H1 (cell line): ENCODE results near the gene LRRC42. TPM values are rescaled to one million over a fixed set of nuclear protein-coding genes. Genes with fewer than 3 reads are reported as not detected.

ENCODE experiments used
- CTCF ChIA-PET: fragments of 300-600 bp; sonication (Branson Sonifier 250); formaldehyde crosslinking; loops from one replicate; lab custom pipeline; 2021; ENCODE audit not compliant: partially characterized antibody; lab: Charles Lee
- POLR2A ChIA-PET: fragments of 300-600 bp; sonication (Branson Sonifier 250); formaldehyde crosslinking; loops from one replicate; lab custom pipeline; 2021; ENCODE audit warnings: inconsistent platforms; ENCODE audit not compliant: partially characterized antibody; lab: Charles Lee
- DNase-seq, 2 experiments: peaks; one replicate each; pipeline versions ENCODE4 v3.0.0 to v3.0.0-alpha.2; 2010 to 2022; ENCODE audit warnings: low spot score in 2 of 2, low read depth in 1 of 2, mixed read lengths in 1 of 2
- FAIRE-seq: peaks from 2 replicates; lab custom pipeline; 2011; peaks lifted over from hg19 to GRCh38; lab: Jason Lieb, UNC
- H2AFZ ChIP-seq: 2 replicates; pipeline ENCODE4 v1.8.1; 2012; ENCODE audit warnings: low read length, inconsistent platforms
- H2AK5ac ChIP-seq: 2 replicates; pipeline ENCODE4 v1.6.1; 2013; ENCODE audit warnings: low read depth, low read length
- H2BK120ac ChIP-seq: replicated peaks from 2 replicates; pipeline ENCODE3; 2013; ENCODE audit warnings: low read depth, low read length, inconsistent platforms
- H2BK12ac ChIP-seq: 2 replicates; pipeline ENCODE4 v1.6.1; 2013; ENCODE audit warnings: low read depth, low read length
- H2BK15ac ChIP-seq: 2 replicates; pipeline ENCODE4 v1.6.1; 2013; ENCODE audit warnings: low read length
- H2BK20ac ChIP-seq: 2 replicates; pipeline ENCODE4 v1.6.1; 2013; ENCODE audit warnings: low read length
- H2BK5ac ChIP-seq: 2 replicates; pipeline ENCODE4 v1.6.1; 2013; ENCODE audit warnings: low read depth, low read length
- H3K14ac ChIP-seq: 2 replicates; pipeline ENCODE4 v1.6.1; 2013; ENCODE audit warnings: inconsistent platforms; ENCODE audit not compliant: insufficient read length
- H3K18ac ChIP-seq: 2 replicates; pipeline ENCODE4 v1.6.1; 2013; ENCODE audit warnings: low read length; ENCODE audit errors: extremely low read depth
- H3K23ac ChIP-seq: 2 replicates; pipeline ENCODE4 v1.6.1; 2013; ENCODE audit warnings: inconsistent platforms; ENCODE audit not compliant: insufficient read length
- H3K23me2 ChIP-seq: 2 replicates; pipeline ENCODE4 v1.6.1; 2013; ENCODE audit warnings: low read depth, low read length
- H3K27ac ChIP-seq: 2 replicates; pipeline ENCODE4 v1.6.1; 2011; ENCODE audit warnings: low read depth, low read length, inconsistent platforms
- H3K27me3 ChIP-seq, 4 experiments: replicated peaks in 1 of 4; 1 replicate in 1 of 4; 2 replicates in 3 of 4; pipeline versions ENCODE4 v1.6.1 to v1.8.1; 2011 to 2013; ENCODE audit warnings: low read length in 3 of 4, mild to moderate bottlenecking in 3 of 4, inconsistent platforms in 2 of 4, mixed read lengths in 2 of 4, moderate library complexity in 1 of 4; ENCODE audit not compliant: control insufficient read depth in 3 of 4, insufficient read depth in 3 of 4; ENCODE audit errors: extremely low read depth in 1 of 4
- H3K36me3 ChIP-seq, 4 experiments: 2 replicates each; pipeline versions ENCODE4 v1.6.1 to v1.8.1; 2011 to 2013; ENCODE audit warnings: mild to moderate bottlenecking in 4 of 4, low read length in 3 of 4, moderate library complexity in 2 of 4, control low read depth in 1 of 4, inconsistent platforms in 1 of 4; ENCODE audit not compliant: insufficient read depth in 4 of 4, control insufficient read depth in 2 of 4
- H3K4ac ChIP-seq: replicated peaks from 2 replicates; pipeline ENCODE3; 2013; ENCODE audit warnings: low read length, low read depth, mixed read lengths, inconsistent platforms; ENCODE audit not compliant: insufficient read length
- H3K4me1 ChIP-seq, 4 experiments: replicated peaks in 1 of 4; 1 replicate in 1 of 4; 2 replicates in 3 of 4; pipeline versions ENCODE4 v1.6.1 to v1.8.1; 2011 to 2013; ENCODE audit warnings: low read length in 3 of 4, inconsistent platforms in 2 of 4, mixed read lengths in 1 of 4; ENCODE audit not compliant: insufficient read depth in 4 of 4, control insufficient read depth in 3 of 4
- H3K4me2 ChIP-seq, 2 experiments: 2 replicates each; pipeline versions ENCODE4 v1.6.1 to v1.8.1; 2011 to 2013; ENCODE audit warnings: low read depth in 2 of 2, low read length in 2 of 2, control low read depth in 1 of 2, inconsistent platforms in 1 of 2, mild to moderate bottlenecking in 1 of 2; ENCODE audit not compliant: insufficient read depth in 1 of 2
- H3K4me3 ChIP-seq, 4 experiments: fragments of 200-600, 300-600 bp in 1 of 4; sonication (generic), shearing (Covaris generic), sonication (Bioruptor Twin) in 1 of 4; 2 replicates each; pipeline versions ENCODE4 v1.5.1 to v1.8.1; 2011 to 2016; ENCODE audit warnings: low read length in 4 of 4, low read depth in 3 of 4, control low read depth in 2 of 4, inconsistent platforms in 2 of 4, mild to moderate bottlenecking in 2 of 4, mixed read lengths in 1 of 4, moderate library complexity in 1 of 4; ENCODE audit not compliant: insufficient read depth in 2 of 4; ENCODE audit errors: extremely low read depth in 1 of 4
- H3K56ac ChIP-seq: replicated peaks from 2 replicates; pipeline ENCODE3; 2013; ENCODE audit warnings: low read depth, mild to moderate bottlenecking, mixed read lengths, low read length, inconsistent platforms; ENCODE audit not compliant: insufficient read length
- H3K79me1 ChIP-seq: 2 replicates; pipeline ENCODE4 v1.6.1; 2013; ENCODE audit warnings: low read depth, low read length, control low read depth
- H3K79me2 ChIP-seq, 2 experiments: 2 replicates each; pipeline versions ENCODE4 v1.6.1 to v1.8.1; 2012 to 2013; ENCODE audit warnings: low read length in 2 of 2, mild to moderate bottlenecking in 2 of 2, inconsistent platforms in 1 of 2; ENCODE audit not compliant: insufficient read depth in 2 of 2, control insufficient read depth in 1 of 2
- H3K9ac ChIP-seq, 4 experiments: replicated peaks in 1 of 4; 1 replicate in 1 of 4; 2 replicates in 3 of 4; pipeline versions ENCODE4 v1.6.1 to v1.8.1; 2011 to 2013; ENCODE audit warnings: low read depth in 3 of 4, low read length in 3 of 4, control low read depth in 2 of 4, mild to moderate bottlenecking in 2 of 4, moderate library complexity in 2 of 4, inconsistent platforms in 1 of 4; ENCODE audit errors: extremely low read depth in 1 of 4
- H3K9me3 ChIP-seq, 2 experiments: 2 replicates each; pipeline versions ENCODE4 v1.6.1 to v1.8.1; 2012 to 2013; ENCODE audit warnings: mild to moderate bottlenecking in 2 of 2, moderate library complexity in 2 of 2, control low read depth in 1 of 2, inconsistent platforms in 1 of 2, low read depth in 1 of 2, low read length in 1 of 2, mixed read lengths in 1 of 2; ENCODE audit not compliant: insufficient read depth in 2 of 2
- H4K20me1 ChIP-seq, 2 experiments: replicated peaks in 1 of 2; 2 replicates each; pipeline versions ENCODE3 to v1.8.1; 2011 to 2013; ENCODE audit warnings: inconsistent platforms in 2 of 2, low read length in 2 of 2, mild to moderate bottlenecking in 1 of 2; ENCODE audit not compliant: insufficient read depth in 2 of 2, control insufficient read depth in 1 of 2
- H4K5ac ChIP-seq: 2 replicates; pipeline ENCODE4 v1.6.1; 2013; ENCODE audit warnings: low read length, low read depth, mixed read lengths, inconsistent platforms; ENCODE audit not compliant: insufficient read length
- H4K8ac ChIP-seq: 2 replicates; pipeline ENCODE4 v1.8.0; 2013; ENCODE audit warnings: mild to moderate bottlenecking, moderate library complexity, low read length, inconsistent platforms; ENCODE audit not compliant: insufficient read depth; ENCODE audit errors: extremely low read depth
- H4K91ac ChIP-seq: replicated peaks from 2 replicates; pipeline ENCODE3; 2013; ENCODE audit warnings: low read length, mixed read lengths, inconsistent platforms; ENCODE audit not compliant: insufficient read length
- EZH2 ChIP-seq: fragments of 200-600 bp; sonication (generic); IDR thresholded peaks from 2 replicates; pipeline ENCODE4 v1.7.1; 2012; ENCODE audit warnings: low read depth, mild to moderate bottlenecking, moderate library complexity, low read length, inconsistent platforms; ENCODE audit not compliant: severe bottlenecking
- JUND ChIP-seq: IDR thresholded peaks from 2 replicates; pipeline ENCODE4 v1.6.1; 2011; ENCODE audit warnings: mild to moderate bottlenecking, improper control_type of control experiment, low read length
- KDM4A ChIP-seq: IDR thresholded peaks from one replicate; pipeline ENCODE4 v1.7.1; 2012; ENCODE audit warnings: low read depth, mild to moderate bottlenecking, moderate library complexity, low read length, inconsistent platforms; ENCODE audit not compliant: severe bottlenecking
- MAFK ChIP-seq: IDR thresholded peaks from 2 replicates; pipeline ENCODE4 v1.6.1; 2012; ENCODE audit warnings: low read depth, mild to moderate bottlenecking, improper control_type of control experiment, low read length
- NRF1 ChIP-seq: IDR thresholded peaks from 2 replicates; pipeline ENCODE4 v1.6.1; 2011; ENCODE audit warnings: mild to moderate bottlenecking, low read depth, low read length, improper control_type of control experiment
- SAP30 ChIP-seq: fragments of 300-600 bp; sonication (generic); IDR thresholded peaks from 2 replicates; pipeline ENCODE4 v1.7.1; 2012; ENCODE audit warnings: low read length, moderate library complexity, mild to moderate bottlenecking, inconsistent platforms; ENCODE audit not compliant: insufficient read depth, insufficient replicate concordance
- SIN3A ChIP-seq, 2 experiments: IDR thresholded peaks in 1 of 2; conservative IDR thresholded peaks in 1 of 2; 2 replicates each; pipeline ENCODE4 v1.6.1; 2011 to 2012; ENCODE audit warnings: low read length in 2 of 2, improper control_type of control experiment in 1 of 2, low read depth in 1 of 2, mild to moderate bottlenecking in 1 of 2
- SRF ChIP-seq: IDR thresholded peaks from 2 replicates; pipeline ENCODE4 v1.6.1; 2011; ENCODE audit warnings: mild to moderate bottlenecking, low read depth, low read length, moderate library complexity
- SUZ12 ChIP-seq: fragments of 200-600 bp; sonication (generic); IDR thresholded peaks from 2 replicates; pipeline ENCODE4 v1.6.1; 2012; ENCODE audit warnings: mild to moderate bottlenecking, inconsistent platforms, low read length, moderate library complexity, mixed read lengths
- TEAD4 ChIP-seq: IDR thresholded peaks from 2 replicates; pipeline ENCODE4 v1.6.1; 2012; ENCODE audit warnings: low read depth, low read length, inconsistent platforms, mixed read lengths
- WGBS, 2 experiments: shearing (Covaris generic) in 1 of 2; methylation state at CpG; one replicate each; pipeline versions ENCODE4 v1.1.6 to v1.1.7; 2013 to 2015; ENCODE audit warnings: low lambda C conversion rate in 2 of 2, mixed read lengths in 2 of 2, inconsistent platforms in 1 of 2, low coverage in 1 of 2, missing lambda C conversion rate in 1 of 2; ENCODE audit not compliant: insufficient replicate concordance in 2 of 2, insufficient coverage in 1 of 2, insufficient read length in 1 of 2; ENCODE audit errors: extremely low coverage in 1 of 2, missing lambda C conversion rate in 1 of 2; 5-methylcytosine and 5-hydroxymethylcytosine counted together
- polyA plus RNA-seq, 7 experiments: library from polyadenylated mRNA; depleted of rRNA in 3 of 7; stranded (reverse) in 5 of 7; unstranded in 2 of 7; fragments of >200 nt in 5 of 7; fragments of 200-250 nt in 2 of 7; gene quantifications; 1 replicate in 5 of 7; 2 replicates in 1 of 7; 4 replicates in 1 of 7; pipeline versions ENCODE4 v1.2.1 to v1.2.3, GENCODE V29; 2011 to 2013; ENCODE audit warnings: missing spikeins in 2 of 7, mixed read lengths in 2 of 7
- total RNA-seq: library from RNA; stranded (reverse); fragmentation: NEBNext Ultra II Directional; extraction: Animal tissue kit (Norgen Biotek cat#: 25700); gene quantifications from 2 replicates; pipeline ENCODE4 v1.2.1, GENCODE V29; 2021
- TF ChIP-seq, protein P1 (sequence below): IDR thresholded peaks from 2 replicates; pipeline ENCODE4 v1.6.1; 2011; ENCODE audit warnings: low read depth, mild to moderate bottlenecking, low read length; ENCODE audit not compliant: insufficient read depth
- TF ChIP-seq, protein P2 (sequence below): IDR thresholded peaks from 2 replicates; pipeline ENCODE4 v1.6.1; 2011; ENCODE audit warnings: low read length, improper control_type of control experiment

The LRRC42 gene
- total and polyA plus RNA-seq, 2 of the 8 experiments (the other 6 are each of a cell fraction or from before 2014, with no cell fraction given) = 38.2 to 54.1 TPM

DNA sequence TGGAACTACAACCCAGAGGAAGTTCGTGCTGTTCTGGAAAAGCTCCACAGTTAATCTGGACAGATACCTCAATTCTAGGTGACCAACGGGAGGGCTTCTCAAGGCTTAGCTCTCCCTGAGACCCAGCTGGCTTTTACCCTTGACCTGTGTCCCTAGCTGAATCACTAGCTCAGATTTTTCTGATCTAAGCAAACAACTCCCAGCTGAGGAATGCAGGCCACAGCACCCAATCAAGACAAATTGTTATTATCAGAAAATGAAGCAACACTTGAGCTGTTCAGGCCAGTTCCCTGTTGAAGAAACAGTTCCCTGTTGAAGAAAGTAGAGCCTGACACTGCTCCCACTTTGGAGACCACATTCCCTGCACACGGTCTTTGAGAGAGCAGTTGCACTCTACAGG lies 36.2 kb upstream of the LRRC42 start:
- Histone ChIP-seq H2BK5ac (no peak overlapping the region), H3K4me3 (no peak overlapping the region), H2AFZ (no peak overlapping the region), H3K23ac (no peak overlapping the region), H2BK12ac (no peak overlapping the region), H2BK120ac (no peak overlapping the region), H3K56ac (no peak overlapping the region), H2AK5ac (no peak overlapping the region), H4K20me1 (no peaks in the 10 kb centered on the region), H3K27ac (no peak overlapping the region), H3K4ac (no peak overlapping the region), H3K14ac (no peak overlapping the region), H3K79me2 (no peaks in the 10 kb centered on the region), H4K8ac (no peak overlapping the region), H3K9me3 (no peaks in the 10 kb centered on the region), H3K23me2 (no peaks in the 10 kb centered on the region), H3K36me3 (no peaks in the 10 kb centered on the region), H3K18ac (no peak overlapping the region), H3K27me3 (no peaks in the 10 kb centered on the region), H4K5ac (no peak overlapping the region), H2BK15ac (no peak overlapping the region), H3K4me1 (peaks cover 7 to 13% (median 11%) of the 10 kb centered on the region in 4 experiments), H3K9ac (no peak overlapping the region), H2BK20ac (no peak overlapping the region), H4K91ac (no peak overlapping the region), H3K4me2 (no peak overlapping the region), H3K79me1 (no peaks in the 10 kb centered on the region)
- DNase-seq (no peak), FAIRE-seq (no peak)
- POLR2A ChIA-PET = interaction anchor here (1.3 kb wide), 1 partner anchor 9 kb away, joined by 5 read pairs; no protein-coding TSS in a partner anchor
- CTCF ChIA-PET = interaction anchor here (0.6 to 3.4 kb wide), 7 partner anchors 9 to 50 kb away, joined by 3 to 17 read pairs (median 4); no protein-coding TSS in a partner anchor
- whole genome bisulfite sequencing, 2 experiments = 73% methylated on average over 3 of the region's 3 CpGs; no CpG with 5 or more reads in 1 of the 2 experiments
- TF ChIP-seq, protein P1, sequence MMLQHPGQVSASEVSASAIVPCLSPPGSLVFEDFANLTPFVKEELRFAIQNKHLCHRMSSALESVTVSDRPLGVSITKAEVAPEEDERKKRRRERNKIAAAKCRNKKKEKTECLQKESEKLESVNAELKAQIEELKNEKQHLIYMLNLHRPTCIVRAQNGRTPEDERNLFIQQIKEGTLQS = no peak
- TF ChIP-seq SIN3A (conservative IDR thresholded peaks at IDR 0.05 in 1 of 2, IDR thresholded peaks at IDR 0.05 in 1 of 2; ENCODE audit: low read depth in 1 of 2, low read length in 2 of 2) (no peak), JUND (no peak), NRF1 (no peak), SUZ12 (no peak), EZH2 (no peak), TEAD4 (no peak), SAP30 (no peak), SRF (no peak), KDM4A (no peak), MAFK (no peak)
- TF ChIP-seq, protein P2, sequence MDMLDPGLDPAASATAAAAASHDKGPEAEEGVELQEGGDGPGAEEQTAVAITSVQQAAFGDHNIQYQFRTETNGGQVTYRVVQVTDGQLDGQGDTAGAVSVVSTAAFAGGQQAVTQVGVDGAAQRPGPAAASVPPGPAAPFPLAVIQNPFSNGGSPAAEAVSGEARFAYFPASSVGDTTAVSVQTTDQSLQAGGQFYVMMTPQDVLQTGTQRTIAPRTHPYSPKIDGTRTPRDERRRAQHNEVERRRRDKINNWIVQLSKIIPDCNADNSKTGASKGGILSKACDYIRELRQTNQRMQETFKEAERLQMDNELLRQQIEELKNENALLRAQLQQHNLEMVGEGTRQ = no peak
